Heart right ventricle (tissue), 16 donors: ENCODE results near the gene BTBD16. TPM values are rescaled to one million over a fixed set of nuclear protein-coding genes. Genes with fewer than 3 reads are reported as not detected.

Source experiments
- ATAC-seq, 8 donors: fragments of 200-7000 bp; cut with Tn5 transposase; one replicate each; pipeline ENCODE4 v1.9.1; 2020; ENCODE audit warnings: mild to moderate bottlenecking in 8 of 8, moderate library complexity in 8 of 8, moderate number of reproducible peaks in 1 of 8
- DNase-seq, 2 donors: peaks; one replicate each; pipeline ENCODE4 v3.0.0-alpha.2; 2020
- H3K27ac ChIP-seq, 10 donors: fragments of 200-600 bp; sonication (generic) in 2 of 10; one replicate each; pipeline versions ENCODE4 v1.5.0 to v1.8.0; 2020 to 2022; ENCODE audit warnings: mild to moderate bottlenecking in 3 of 10
- H3K27me3 ChIP-seq, 7 donors: fragments of 200-600 bp; one replicate each; pipeline ENCODE4 v1.8.0; 2021 to 2022; ENCODE audit warnings: mild to moderate bottlenecking in 2 of 7
- H3K36me3 ChIP-seq, 9 donors: fragments of 200-600 bp; sonication (generic) in 1 of 9; one replicate each; pipeline versions ENCODE4 v1.5.0 to v1.8.0; 2020 to 2022; ENCODE audit warnings: mild to moderate bottlenecking in 2 of 9
- H3K4me1 ChIP-seq, 9 donors: fragments of 200-600 bp; sonication (generic) in 1 of 9; one replicate each; pipeline versions ENCODE4 v1.5.0 to v1.8.0; 2020 to 2022; ENCODE audit warnings: mild to moderate bottlenecking in 4 of 9
- H3K4me3 ChIP-seq, 10 donors: fragments of 200-600 bp; sonication (generic) in 2 of 10; one replicate each; pipeline versions ENCODE4 v1.5.0 to v1.8.0; 2020 to 2022; ENCODE audit warnings: mild to moderate bottlenecking in 7 of 10, moderate library complexity in 2 of 10
- H3K9me3 ChIP-seq, 11 donors: fragments of 200-600 bp in 10 of 11; sonication (generic) in 2 of 11; one replicate each; pipeline versions ENCODE4 v1.5.0 to v1.8.0; 2013 to 2022; ENCODE audit warnings: mild to moderate bottlenecking in 2 of 11, control low read depth in 1 of 11, moderate library complexity in 1 of 11
- WGBS, 2 donors: extraction: QIAGEN DNeasy Blood & Tissue Kit; methylation state at CpG; one replicate each; pipeline ENCODE4 v1.1.7; 2013; ENCODE audit warnings: inconsistent platforms in 1 of 2; 5-methylcytosine and 5-hydroxymethylcytosine counted together
- intact Hi-C, 10 donors: fragments of 100-400 bp; cut with DNase I; formaldehyde crosslinking; loops; one replicate each; pipeline versions ENCODE4 v1.11.1 to v1.14.2; 2022
- polyA plus RNA-seq, 2 donors: library from polyadenylated mRNA; stranded (reverse); fragments of 200-250 nt; gene quantifications; one replicate each; pipeline ENCODE4 v1.2.3, GENCODE V29; 2013
- total RNA-seq, 10 donors: library from RNA; stranded (reverse); fragmentation: NEBNext Ultra II Directional in 3 of 10; extraction: Animal tissue kit (Norgen Biotek cat#: 25700) in 3 of 10; gene quantifications; one replicate each; pipeline versions ENCODE4 v1.2.1 to v1.2.4, GENCODE V29; 2021 to 2023
- TF ChIP-seq, protein P1 (sequence below), 9 donors: fragments of 200-600 bp; sonication (generic) in 2 of 9; IDR thresholded peaks; one replicate each; pipeline versions ENCODE4 v1.5.0 to v1.8.0; 2021 to 2022; ENCODE audit warnings: antibody characterized with exemption in 9 of 9, mild to moderate bottlenecking in 5 of 9, moderate library complexity in 1 of 9
- donor health status: Arrhythmogenic right ventricular cardiomyopathy.
- donor health status: ischemic (EF 13 %, LVEDD 7.1; RV severe dilation, severe dysfunction).
- donor health status: healthy with polysubstance abuse.
- donor health status: DM: no; HTN: yes; CAD: no.
- donor health status: DM: no; HTN: no; CAD: no.
- donor health status: ischemic (EF 25% LVEDD 6.9; RV normal size, moderate dysfunction).
- donor health status: ischemic (EF 25% LVEDD 5.7; RV mildly dilated, moderate dysfunction).
- donor health status: healthy.
- donor health status: DM: yes; HTN: yes; CAD: no.
- donor health status: Ischemic cardiomyopathy.
- donor health status: ischemic (EF 35%, LVEDD 5.7; RV mildly dilated, moderate dysfunction).
- donor health status: nonischemic (EF 11% LVEDD 7.7; RV severe dilation, severe dysfunction).
- donor health status: DM: yes; HTN: yes; CAD: no.
- donor health status: PGD.
- donor health status: ischemic (EF 29% LVEDD 5.4; RV normal size, mild dysfunction).
- donor health status: nonischemic (EF 23%, LVEDD 6.1; RV moderate dilation, normal function).

The BTBD16 gene
- total and polyA plus RNA-seq, 12 donors, result 0.29 to 0.76 TPM; not detected in 10

DNA sequence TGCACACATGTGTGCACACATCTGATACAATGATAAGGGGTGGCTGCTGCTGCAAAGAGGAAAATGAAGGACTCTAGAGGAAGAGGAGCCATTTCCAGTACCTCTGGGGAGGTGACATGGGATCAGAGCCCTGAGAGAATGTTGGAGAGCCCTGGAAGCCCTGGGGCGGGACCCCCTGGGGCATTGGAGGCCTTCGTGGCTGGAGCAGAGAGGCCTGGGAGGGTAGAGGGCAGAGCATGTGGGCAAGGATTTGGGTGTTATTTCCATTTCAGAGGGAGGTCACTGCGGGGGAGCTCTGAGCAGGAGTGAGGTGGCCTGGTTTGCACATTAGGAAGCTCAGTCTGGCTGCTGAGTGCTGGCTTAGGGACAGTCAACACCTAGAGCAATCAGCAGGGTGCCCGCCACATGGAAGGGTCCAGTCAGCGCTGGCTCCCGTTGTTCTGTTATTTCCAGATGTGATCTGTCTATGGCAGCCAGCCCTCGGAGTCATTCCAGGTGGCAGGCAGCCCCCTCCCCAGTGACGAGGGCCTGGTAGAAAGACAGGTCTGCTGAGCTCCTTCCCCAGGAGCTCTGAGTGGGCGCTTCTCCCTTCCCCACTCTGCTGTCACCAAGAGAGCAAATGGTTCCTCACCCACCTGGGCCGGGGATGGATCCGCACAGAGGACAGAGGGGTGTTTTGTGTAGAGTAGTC, 24.1 kb upstream of the BTBD16 start:
- H3K9me3 ChIP-seq, result no peaks in the 10 kb centered on the region
- H3K4me1 ChIP-seq, result peaks cover 0 to 48% (median 11%) of the 10 kb centered on the region in 9 donors
- H3K27me3 ChIP-seq, result no peaks in the 10 kb centered on the region
- no peak overlapping the region for H3K4me3 ChIP-seq
- WGBS, 2 donors, result 68 to 75% methylated on average over 11 of the region's 11 CpGs
- ATAC-seq (peak in 5 of 8 donors; percentile 12 to 48 (median 16)), DNase-seq (no peak)
- H3K27ac ChIP-seq, result peak overlapping the region in 4 of 10 donors; percentile 28 to 40 (median 32)
- peaks cover 0 to 93% (median 23%) of the 10 kb centered on the region in 9 donors for H3K36me3 ChIP-seq
- intact Hi-C loops, result no loop called here
- TF ChIP-seq, protein P1, sequence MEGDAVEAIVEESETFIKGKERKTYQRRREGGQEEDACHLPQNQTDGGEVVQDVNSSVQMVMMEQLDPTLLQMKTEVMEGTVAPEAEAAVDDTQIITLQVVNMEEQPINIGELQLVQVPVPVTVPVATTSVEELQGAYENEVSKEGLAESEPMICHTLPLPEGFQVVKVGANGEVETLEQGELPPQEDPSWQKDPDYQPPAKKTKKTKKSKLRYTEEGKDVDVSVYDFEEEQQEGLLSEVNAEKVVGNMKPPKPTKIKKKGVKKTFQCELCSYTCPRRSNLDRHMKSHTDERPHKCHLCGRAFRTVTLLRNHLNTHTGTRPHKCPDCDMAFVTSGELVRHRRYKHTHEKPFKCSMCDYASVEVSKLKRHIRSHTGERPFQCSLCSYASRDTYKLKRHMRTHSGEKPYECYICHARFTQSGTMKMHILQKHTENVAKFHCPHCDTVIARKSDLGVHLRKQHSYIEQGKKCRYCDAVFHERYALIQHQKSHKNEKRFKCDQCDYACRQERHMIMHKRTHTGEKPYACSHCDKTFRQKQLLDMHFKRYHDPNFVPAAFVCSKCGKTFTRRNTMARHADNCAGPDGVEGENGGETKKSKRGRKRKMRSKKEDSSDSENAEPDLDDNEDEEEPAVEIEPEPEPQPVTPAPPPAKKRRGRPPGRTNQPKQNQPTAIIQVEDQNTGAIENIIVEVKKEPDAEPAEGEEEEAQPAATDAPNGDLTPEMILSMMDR (IDR thresholded peaks at IDR 0.05), result no peak

DNA sequence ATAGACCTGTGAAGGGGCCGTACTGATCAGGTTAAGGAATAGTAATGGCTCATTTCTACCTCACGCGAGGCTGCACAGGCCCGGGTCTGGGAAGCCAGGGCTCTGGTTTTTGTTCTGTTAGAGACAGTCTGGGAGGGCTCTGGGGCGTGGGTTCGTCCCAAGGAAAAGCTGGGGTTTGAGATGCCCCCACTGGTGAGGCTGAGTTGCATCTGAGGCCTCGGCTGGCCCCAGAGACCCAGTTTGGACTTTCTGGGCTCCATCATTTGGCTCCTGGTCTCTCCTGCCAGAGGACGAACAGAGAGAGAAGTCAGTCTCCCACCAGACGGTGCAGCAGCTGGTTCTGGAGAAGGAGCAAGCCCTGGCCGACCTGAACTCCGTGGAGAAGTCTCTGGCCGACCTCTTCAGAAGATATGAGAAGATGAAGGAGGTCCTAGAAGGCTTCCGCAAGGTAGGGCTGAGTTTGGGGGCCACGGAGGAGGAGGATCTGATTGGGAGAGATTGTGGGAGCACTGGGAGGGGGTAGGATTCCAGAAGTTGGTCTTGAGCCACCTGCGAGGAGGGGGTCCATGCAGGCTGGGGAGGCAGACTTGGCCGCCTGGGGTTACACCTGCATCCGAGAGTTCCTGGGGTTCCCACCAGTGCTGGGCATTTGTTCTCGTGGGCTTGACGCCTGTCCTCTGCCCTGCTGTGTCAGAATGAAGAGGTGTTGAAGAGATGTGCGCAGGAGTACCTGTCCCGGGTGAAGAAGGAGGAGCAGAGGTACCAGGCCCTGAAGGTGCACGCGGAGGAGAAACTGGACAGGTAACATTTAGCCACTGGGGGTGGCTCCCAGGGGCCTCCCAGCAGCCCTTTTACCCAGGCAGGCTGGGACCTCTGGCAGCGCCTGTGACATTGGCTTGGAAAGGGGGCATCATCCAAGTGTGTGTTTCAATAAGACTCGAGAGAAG, 22.5 kb upstream of the BTBD16 start:
- Histone ChIP-seq H3K27ac (peak overlapping the region in 3 of 10 donors; percentile 22 to 41 (median 32)), H3K4me1 (peaks cover 0 to 43% (median 8%) of the 10 kb centered on the region in 9 donors), H3K27me3 (no peaks in the 10 kb centered on the region), H3K36me3 (peaks cover 0 to 92% (median 12%) of the 10 kb centered on the region in 9 donors), H3K4me3 (no peak overlapping the region), H3K9me3 (no peaks in the 10 kb centered on the region)
- TF ChIP-seq, protein P1 (IDR thresholded peaks at IDR 0.05), result no peak
- DNase-seq (no peak), ATAC-seq (peak in 1 of 8 donors; percentile 2)
- intact Hi-C loops, result no loop called here
- 91 to 93% methylated on average over 25 of the region's 25 CpGs for WGBS, 2 donors

DNA sequence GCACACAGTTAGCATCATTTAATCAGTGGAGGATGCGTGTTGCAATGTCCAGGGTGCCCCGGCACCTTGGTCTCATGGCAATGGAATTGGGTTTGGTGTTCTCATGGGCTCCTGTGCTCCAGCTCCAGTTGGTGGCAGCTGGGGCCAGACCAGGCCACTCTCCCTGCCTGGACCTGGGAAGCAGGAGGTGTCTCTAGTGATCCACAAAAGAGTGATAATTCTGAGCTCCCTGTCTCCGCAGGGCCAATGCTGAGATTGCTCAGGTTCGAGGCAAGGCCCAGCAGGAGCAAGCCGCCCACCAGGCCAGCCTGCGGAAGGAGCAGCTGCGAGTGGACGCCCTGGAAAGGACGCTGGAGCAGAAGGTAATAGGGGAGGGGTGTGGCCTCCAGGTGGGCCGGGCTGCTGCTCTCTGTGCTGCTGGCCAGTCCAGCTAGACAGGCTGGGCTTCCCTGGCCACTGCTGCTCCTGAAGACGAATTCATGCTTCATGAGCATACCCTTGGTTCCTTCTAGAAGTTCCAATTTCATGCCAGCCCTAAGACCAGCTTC, 21.7 kb upstream of the BTBD16 start:
- 93 to 94% methylated on average over 11 of the region's 11 CpGs for WGBS, 2 donors

More for the DNA sequence above, 21.7 kb upstream of the BTBD16 start:
- ATAC-seq, result peak in 2 of 8 donors; percentile 12 to 18
- DNase-seq, result no peak
- H3K36me3 ChIP-seq, result peaks cover 0 to 92% (median 9%) of the 10 kb centered on the region in 9 donors
- H3K9me3 ChIP-seq, result no peaks in the 10 kb centered on the region
- TF ChIP-seq, protein P1 (IDR thresholded peaks at IDR 0.05), result no peak
- H3K4me1 ChIP-seq, result peaks cover 0 to 42% (median 4%) of the 10 kb centered on the region in 9 donors
- intact Hi-C loops, result no loop called here
- H3K27me3 ChIP-seq, result no peaks in the 10 kb centered on the region
- peak overlapping the region in 4 of 10 donors; percentile 5 to 41 (median 27) for H3K27ac ChIP-seq
- H3K4me3 ChIP-seq, result no peak overlapping the region
